ENCODE results near the gene FAM237A. TPM values are rescaled to one million over a fixed set of nuclear protein-coding genes. Genes with fewer than 3 reads are reported as not detected.

The FAM237A gene
- polyA plus RNA-seq (ENCODE audit: low read depth in 6 of 6), result not detected

DNA sequence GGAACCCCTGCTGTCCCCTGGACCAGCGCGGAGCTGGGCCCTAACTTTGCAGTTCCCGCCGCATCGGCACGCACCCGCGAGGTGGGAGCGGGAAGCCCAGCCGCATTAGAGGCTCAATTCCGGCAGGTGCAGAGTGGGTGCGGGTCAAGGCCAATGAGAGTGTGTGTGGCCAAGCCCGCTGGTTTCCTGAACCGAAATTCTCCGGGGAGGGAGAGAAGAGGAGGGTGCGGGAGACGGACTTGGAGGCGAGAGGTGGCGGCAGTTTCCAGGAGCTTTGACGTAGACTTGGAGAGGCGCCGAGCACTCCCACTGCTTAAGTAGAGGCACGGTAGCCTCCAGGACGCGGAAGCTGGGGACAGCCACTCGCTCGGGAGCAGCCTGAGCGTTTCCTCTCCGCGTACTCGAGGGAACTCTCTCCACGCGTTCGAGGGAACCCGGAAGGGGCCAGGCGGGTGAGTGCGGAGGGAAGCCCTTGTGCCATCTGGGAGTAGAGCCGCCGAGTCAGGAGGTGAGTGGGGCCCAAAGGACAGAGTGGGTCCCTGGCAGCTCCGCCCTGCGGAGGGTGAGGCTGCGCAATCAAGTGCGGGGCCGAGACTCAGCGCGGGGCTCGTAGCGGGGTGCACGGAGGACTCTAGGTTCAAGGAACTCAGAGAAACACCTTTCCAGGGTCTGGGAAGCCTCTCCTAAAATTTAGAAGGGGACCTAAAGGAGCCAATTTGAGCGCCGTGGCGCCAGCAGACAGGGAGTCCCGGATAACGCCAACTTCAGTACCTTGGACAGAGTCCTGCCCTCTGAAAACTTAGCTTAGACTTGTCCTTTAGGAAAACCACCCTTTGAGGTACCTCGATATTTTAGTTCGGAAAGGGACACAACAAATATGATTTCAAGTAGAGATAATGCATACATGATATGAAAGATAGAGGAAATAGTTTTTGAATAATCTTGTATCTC lies at the start of gene FAM237A:
TSS of gene FAM237A (plus strand) at position 413 of the 951 bp plus-strand sequence. CDS start 1,750 bp downstream, outside the sequence.
- DNase-seq (no peak), ATAC-seq (ENCODE audit: low read depth in 2 of 2) (no peak)
- Mint-ChIP-seq H3K4me1 (no peaks in the 10 kb centered on the region), H3K27me3 (peaks cover 0 to 32% (median 19%) of the 10 kb centered on the region in 3 donors), H3K36me3 (no peaks in the 10 kb centered on the region), H3K4me3 (peak within 1 kb of the TSS in 1 of 8 donors; percentile 51), H3K9me3 (peaks cover 0 to 6% (median 0%) of the 10 kb centered on the region in 7 donors), H3K27ac (no peak within 1 kb of the TSS)

DNA sequence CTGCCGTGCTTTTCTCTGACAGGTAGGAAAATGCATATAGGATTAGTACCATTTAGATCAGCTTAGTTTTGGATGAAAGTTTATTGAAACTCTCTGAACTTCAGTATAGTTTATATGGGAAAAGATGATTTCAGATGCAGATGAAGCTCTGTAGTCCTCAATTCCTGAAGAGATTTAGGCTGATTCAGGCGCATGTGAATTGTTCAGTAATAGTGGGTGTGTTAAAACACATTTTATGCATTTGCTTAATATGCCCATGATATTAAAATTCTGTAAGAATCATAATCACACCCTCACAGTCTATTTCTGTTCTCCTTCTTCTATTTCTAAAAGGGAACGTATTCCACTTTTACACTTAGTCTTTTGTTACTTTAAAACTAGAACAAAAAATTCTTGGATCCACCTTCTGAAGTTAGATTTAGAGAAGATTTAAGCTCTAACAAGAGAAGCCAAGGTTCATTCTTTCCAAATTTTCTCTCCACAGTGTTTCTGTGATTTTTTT lies 44.5 kb upstream of the FAM237A start:
- DNase-seq, result no peak
- Mint-ChIP-seq H3K27ac (no peak overlapping the region), H3K4me3 (no peak overlapping the region), H3K36me3 (no peaks in the 10 kb centered on the region), H3K4me1 (peaks cover 0 to 4% (median 0%) of the 10 kb centered on the region in 3 donors), H3K27me3 (no peaks in the 10 kb centered on the region), H3K9me3 (no peaks in the 10 kb centered on the region)
- ATAC-seq (ENCODE audit: low read depth in 2 of 2), result no peak

DNA sequence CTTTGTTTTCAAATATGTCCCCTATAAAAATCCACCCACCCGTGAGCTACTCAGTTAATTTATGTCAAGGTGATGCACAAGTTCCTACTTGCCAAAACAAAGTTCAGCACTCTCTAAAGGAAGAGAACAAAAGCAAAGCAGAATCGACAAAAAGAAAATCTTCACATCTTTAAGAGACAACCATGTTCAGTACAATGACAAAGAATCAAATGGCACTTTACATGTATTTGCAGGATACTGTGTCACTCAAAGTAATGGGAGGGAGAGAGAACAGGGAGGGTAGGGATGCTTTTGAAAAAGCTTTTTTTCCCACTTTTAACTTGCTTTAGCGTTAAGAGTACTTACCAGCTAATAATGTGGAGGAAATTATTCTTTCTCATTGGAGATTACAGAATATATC lies 39.0 kb upstream of the FAM237A start:
- DNase-seq, result no peak
- Mint-ChIP-seq H3K27me3 (no peaks in the 10 kb centered on the region), H3K4me1 (peaks cover 0 to 4% (median 0%) of the 10 kb centered on the region in 3 donors), H3K36me3 (no peaks in the 10 kb centered on the region), H3K4me3 (no peak overlapping the region), H3K9me3 (peaks cover 0 to 1% (median 0%) of the 10 kb centered on the region in 7 donors), H3K27ac (peak overlapping the region in 1 of 6 donors; percentile 70)
- no peak for ATAC-seq (ENCODE audit: low read depth in 2 of 2)

DNA sequence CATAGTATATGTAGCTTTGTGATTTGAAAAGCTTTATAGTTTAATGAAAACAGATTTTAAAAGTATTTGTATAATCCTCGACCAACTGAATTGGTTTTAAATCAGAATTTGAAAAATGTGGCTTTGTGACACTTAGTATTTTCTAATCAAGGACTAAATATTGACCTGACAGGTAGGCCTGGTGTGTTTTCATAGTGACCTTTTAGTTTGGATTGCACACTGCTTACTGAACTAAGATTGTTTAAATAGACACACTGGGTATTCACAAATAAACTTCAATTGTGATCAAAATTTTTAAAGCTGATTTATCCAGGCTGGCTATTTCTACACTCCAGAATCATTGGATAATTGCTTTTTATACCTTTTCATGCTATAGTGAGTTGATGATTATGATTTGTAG lies 31.8 kb upstream of the FAM237A start:
- DNase-seq (no peak), ATAC-seq (ENCODE audit: low read depth in 2 of 2) (no peak)
- Mint-ChIP-seq H3K4me1 (no peaks in the 10 kb centered on the region), H3K4me3 (no peak overlapping the region), H3K36me3 (no peaks in the 10 kb centered on the region), H3K9me3 (no peaks in the 10 kb centered on the region), H3K27ac (no peak overlapping the region), H3K27me3 (no peaks in the 10 kb centered on the region)

DNA sequence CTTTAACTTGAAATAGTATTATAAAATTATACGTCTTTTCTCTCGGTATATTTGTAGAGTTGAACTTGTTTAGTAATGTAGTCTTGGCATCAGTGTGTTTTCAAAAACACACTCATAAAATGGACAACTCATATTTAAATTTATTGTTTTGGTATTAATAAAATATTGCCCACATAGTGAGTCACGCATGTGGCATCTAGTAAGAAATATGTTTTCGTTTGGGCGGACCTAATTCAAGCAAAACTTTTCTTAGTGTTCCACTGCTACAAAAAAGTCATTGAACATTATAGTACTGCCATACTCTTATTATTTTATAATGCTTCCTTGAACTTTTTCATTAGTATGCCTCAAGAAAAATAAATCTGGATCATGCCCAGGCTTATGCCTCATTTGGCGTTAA lies 31.1 kb upstream of the FAM237A start:
- Mint-ChIP-seq H3K9me3 (no peaks in the 10 kb centered on the region), H3K4me3 (no peak overlapping the region), H3K4me1 (no peaks in the 10 kb centered on the region), H3K27ac (no peak overlapping the region), H3K36me3 (no peaks in the 10 kb centered on the region), H3K27me3 (no peaks in the 10 kb centered on the region)
- ATAC-seq (ENCODE audit: low read depth in 2 of 2) (no peak), DNase-seq (no peak)

DNA sequence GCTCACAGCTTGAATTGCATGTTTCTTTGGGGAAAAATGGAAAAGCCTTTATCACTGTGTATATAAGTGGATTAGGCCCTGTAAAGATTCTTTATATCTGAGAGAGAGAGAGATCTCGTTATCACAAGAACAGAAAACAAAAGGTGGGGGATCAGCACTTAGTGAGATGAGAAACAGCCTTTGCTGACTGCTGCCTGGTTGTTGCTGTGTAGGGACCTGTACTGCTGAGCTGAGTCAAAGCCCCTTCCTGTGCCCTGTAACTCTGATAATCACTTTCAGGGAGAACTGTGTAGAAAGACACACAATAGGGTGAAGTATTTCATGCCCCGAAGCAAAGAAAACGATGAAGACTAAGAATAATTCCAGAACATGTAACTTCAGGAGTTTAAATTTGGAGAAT lies 30.6 kb upstream of the FAM237A start:
- no peak overlapping the region for H3K27ac Mint-ChIP-seq
- no peaks in the 10 kb centered on the region for H3K4me1 Mint-ChIP-seq
- DNase-seq (no peak), ATAC-seq (ENCODE audit: low read depth in 2 of 2) (no peak)
- no peaks in the 10 kb centered on the region for H3K27me3 Mint-ChIP-seq
- no peaks in the 10 kb centered on the region for H3K36me3 Mint-ChIP-seq
- no peaks in the 10 kb centered on the region for H3K9me3 Mint-ChIP-seq
- peak overlapping the region in 1 of 8 donors; percentile 42 for H3K4me3 Mint-ChIP-seq

DNA sequence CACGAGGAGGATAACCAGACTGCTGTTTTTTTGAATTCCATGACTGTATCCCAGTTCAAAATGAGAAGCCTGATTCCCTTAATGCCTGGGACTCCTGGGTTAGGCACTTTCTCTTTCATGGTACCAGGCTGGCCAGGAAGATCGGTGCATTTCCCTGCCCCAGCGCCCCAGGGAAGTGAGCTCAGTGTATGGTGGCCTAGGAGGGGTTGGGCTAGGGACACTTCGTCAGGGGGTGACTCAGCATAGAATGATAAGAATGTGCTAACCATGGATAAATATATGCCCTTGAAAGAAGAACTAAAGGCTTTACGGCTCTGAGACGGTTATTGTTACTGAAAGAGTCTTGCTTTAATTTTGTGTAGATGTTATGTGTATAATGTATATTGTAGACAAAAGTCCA lies 27.5 kb upstream of the FAM237A start:
- no peaks in the 10 kb centered on the region for H3K9me3 Mint-ChIP-seq
- no peaks in the 10 kb centered on the region for H3K4me1 Mint-ChIP-seq
- no peak overlapping the region for H3K27ac Mint-ChIP-seq
- H3K4me3 Mint-ChIP-seq, result no peak overlapping the region
- no peaks in the 10 kb centered on the region for H3K36me3 Mint-ChIP-seq
- H3K27me3 Mint-ChIP-seq, result no peaks in the 10 kb centered on the region
- ATAC-seq (ENCODE audit: low read depth in 2 of 2) (no peak), DNase-seq (no peak)

DNA sequence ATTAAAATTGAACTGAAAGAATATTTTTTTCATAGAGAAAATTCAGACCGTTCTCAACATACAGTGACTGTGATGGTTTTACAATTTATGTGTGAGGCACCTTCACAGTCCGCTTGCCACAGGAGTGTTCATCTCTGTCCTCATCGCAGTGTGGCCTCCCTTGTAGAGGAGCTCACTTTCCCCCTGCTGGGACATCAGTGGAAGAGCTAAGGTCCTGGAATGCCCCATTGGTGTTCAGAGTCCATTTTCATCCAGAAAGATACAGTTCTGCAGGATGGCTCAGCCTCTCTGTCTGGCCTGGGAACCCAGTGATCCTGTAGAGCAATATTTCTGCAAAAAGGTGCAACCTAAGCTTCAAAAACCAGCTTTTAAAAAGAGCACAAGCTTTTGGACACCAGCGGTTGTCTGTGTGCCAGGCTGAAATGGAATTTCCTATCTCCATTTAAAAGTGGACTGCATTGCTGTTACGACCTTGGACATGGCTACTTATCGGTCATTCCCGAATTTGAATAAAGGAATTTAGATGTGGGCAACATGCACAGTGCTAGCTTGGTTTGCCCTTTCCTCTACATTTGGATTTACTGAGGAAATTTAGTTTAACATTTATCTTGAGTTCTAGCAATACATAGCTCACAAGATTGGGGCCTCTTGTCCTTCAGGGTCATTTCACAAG lies 26.7 kb upstream of the FAM237A start:
- Mint-ChIP-seq H3K27me3 (no peaks in the 10 kb centered on the region), H3K27ac (no peak overlapping the region), H3K36me3 (no peaks in the 10 kb centered on the region), H3K4me3 (no peak overlapping the region), H3K9me3 (no peaks in the 10 kb centered on the region), H3K4me1 (no peaks in the 10 kb centered on the region)
- DNase-seq (no peak), ATAC-seq (ENCODE audit: low read depth in 2 of 2) (no peak)

DNA sequence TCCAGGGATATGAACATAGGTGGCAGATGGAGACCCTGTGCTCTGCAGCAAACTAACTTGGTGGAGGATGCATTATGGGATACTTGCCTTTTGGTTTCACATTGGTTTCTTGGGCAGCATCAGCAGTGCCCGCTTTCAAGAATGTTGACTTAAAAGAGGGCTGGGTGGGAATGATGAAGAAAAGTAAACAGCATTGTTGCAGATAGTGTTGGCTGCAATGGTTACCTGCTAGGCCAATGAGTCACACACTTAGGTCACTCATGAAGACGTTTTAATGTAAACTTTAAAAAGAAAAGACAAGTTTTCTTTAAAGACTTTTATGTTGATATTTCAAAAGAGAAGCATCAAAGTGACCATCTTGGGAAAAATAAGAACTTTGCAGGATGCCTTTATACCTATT lies 26.1 kb upstream of the FAM237A start:
- no peaks in the 10 kb centered on the region for H3K27me3 Mint-ChIP-seq
- no peak overlapping the region for H3K27ac Mint-ChIP-seq

DNA sequence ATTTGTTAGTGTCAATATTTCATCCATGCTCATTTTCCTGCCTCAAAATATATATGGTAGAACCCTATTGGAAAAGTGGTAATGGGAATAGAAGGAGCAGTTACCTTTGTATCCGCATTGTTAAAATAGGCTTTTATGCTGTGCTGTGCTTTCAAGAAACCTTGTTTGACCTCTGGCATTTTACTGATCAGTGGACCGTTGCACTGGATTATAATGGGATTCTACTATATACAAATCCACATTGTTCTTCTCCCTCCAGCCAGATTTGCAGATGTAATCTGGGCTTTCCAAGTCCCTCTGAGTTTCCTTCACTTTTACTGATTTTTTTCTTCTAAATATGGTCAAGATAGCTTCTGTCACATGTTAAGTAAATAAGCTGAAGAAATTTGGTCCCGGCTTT lies 23.3 kb upstream of the FAM237A start:
- no peaks in the 10 kb centered on the region for H3K27me3 Mint-ChIP-seq
- no peak for DNase-seq
- H3K36me3 Mint-ChIP-seq, result no peaks in the 10 kb centered on the region
- H3K9me3 Mint-ChIP-seq, result no peaks in the 10 kb centered on the region
- H3K4me3 Mint-ChIP-seq, result no peak overlapping the region
- no peak for ATAC-seq (ENCODE audit: low read depth in 2 of 2)
- H3K27ac Mint-ChIP-seq, result no peak overlapping the region
- H3K4me1 Mint-ChIP-seq, result no peaks in the 10 kb centered on the region

More for the DNA sequence above, 26.1 kb upstream of the FAM237A start:
- DNase-seq (no peak), ATAC-seq (ENCODE audit: low read depth in 2 of 2) (no peak)
- Mint-ChIP-seq H3K36me3 (no peaks in the 10 kb centered on the region), H3K9me3 (no peaks in the 10 kb centered on the region), H3K4me1 (no peaks in the 10 kb centered on the region), H3K4me3 (no peak overlapping the region)

DNA sequence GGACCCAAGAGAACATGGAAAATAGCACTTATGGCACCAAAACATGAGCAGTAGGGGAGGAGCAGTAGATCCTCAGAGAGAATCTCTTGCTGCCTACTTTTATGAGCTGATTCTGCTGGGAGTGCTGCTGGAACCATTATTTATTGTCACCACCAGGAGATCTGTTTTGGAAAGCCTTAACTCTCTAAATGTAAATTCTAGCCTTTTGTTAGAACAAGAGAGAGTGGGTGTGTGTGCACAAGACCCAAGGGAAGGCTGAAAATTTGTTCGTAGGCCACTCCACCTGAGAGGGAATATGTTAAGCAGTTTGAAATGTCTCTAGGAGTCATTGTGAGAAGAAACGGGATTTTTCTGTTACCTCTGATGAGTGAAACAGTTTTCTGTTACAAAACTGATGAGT lies 16.2 kb upstream of the FAM237A start:
- peaks cover 10 to 37% (median 19%) of the 10 kb centered on the region in 3 donors for H3K27me3 Mint-ChIP-seq
- peaks cover 0 to 3% (median 0%) of the 10 kb centered on the region in 7 donors for H3K9me3 Mint-ChIP-seq
- no peak overlapping the region for H3K27ac Mint-ChIP-seq
- no peaks in the 10 kb centered on the region for H3K36me3 Mint-ChIP-seq
- H3K4me3 Mint-ChIP-seq, result no peak overlapping the region
- no peak for ATAC-seq (ENCODE audit: low read depth in 2 of 2)
- H3K4me1 Mint-ChIP-seq, result no peaks in the 10 kb centered on the region
- DNase-seq, result no peak

DNA sequence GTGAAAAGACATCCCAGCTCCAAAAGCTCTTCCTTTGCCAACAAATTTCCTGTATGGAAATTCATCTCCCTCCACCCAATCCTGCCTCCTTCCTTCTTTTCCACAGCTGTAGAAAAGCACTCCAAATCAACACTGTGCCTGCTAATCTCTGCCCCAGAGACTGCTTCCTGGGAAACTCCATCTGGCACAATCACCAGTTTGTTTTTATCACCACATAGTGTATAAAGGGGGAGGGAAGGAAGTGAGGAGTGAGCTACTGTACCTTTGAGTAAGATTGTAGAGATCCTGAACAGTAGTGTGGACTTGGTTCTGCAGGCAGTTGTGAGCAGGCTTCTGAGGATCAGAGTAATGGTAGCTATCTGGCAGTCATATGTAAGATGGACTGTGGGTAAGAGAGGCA lies 14.7 kb upstream of the FAM237A start:
- Mint-ChIP-seq H3K27me3 (peaks cover 10 to 37% (median 25%) of the 10 kb centered on the region in 3 donors), H3K36me3 (no peaks in the 10 kb centered on the region), H3K27ac (no peak overlapping the region), H3K4me3 (no peak overlapping the region), H3K4me1 (no peaks in the 10 kb centered on the region), H3K9me3 (peaks cover 0 to 3% (median 0%) of the 10 kb centered on the region in 7 donors)
- DNase-seq (no peak), ATAC-seq (ENCODE audit: low read depth in 2 of 2) (no peak)

DNA sequence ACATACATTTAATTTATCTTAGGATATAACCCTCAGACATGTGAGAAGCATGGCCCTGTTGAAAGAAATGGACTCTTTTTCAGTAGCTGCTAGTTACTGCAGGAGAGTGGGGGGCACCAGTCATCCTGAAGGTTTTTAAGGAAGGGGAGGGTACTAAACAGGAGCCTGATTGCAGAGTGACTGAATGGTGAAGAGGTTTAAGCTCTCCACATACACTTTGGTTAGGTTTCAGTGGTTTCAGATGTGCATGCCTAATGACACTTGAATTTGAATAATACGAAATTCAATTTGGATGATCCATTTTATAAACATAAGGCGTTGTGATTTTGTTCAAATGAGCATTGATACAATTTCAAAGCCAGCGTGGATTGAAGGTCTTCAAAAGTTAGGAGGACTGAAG lies 10.9 kb upstream of the FAM237A start:
- no peak for ATAC-seq (ENCODE audit: low read depth in 2 of 2)
- Mint-ChIP-seq H3K27me3 (peaks cover 14 to 34% (median 23%) of the 10 kb centered on the region in 3 donors), H3K4me3 (no peak overlapping the region), H3K4me1 (no peaks in the 10 kb centered on the region), H3K9me3 (peaks cover 0 to 3% (median 0%) of the 10 kb centered on the region in 7 donors), H3K36me3 (no peaks in the 10 kb centered on the region), H3K27ac (no peak overlapping the region)
- DNase-seq, result no peak

DNA sequence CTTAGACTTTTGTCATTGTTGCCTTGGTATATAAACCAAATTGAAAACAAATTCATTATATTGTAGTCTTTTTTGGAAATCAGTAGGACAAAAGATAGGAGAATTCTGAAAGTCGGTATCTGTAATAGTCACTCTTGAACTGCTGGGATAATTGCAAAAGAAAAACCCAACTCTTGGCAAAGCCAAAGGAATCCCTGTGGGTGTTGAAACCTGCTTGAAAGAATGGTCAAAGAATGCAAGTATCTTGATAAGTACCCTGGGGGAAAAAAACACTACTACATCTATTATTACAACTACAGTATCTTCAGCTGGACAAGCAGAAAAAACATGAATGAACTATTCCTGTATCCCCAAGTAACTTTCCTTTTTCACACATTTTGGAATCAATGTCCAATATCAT lies 7.3 kb upstream of the FAM237A start:
- Mint-ChIP-seq H3K9me3 (no peaks in the 10 kb centered on the region), H3K4me1 (no peaks in the 10 kb centered on the region), H3K27ac (no peak overlapping the region), H3K36me3 (no peaks in the 10 kb centered on the region), H3K27me3 (peaks cover 5% of the 10 kb centered on the region in 3 donors), H3K4me3 (no peak overlapping the region)
- no peak for DNase-seq
- ATAC-seq (ENCODE audit: low read depth in 2 of 2), result no peak
